ENCODE measurements around the gene SGK1. TPM values are rescaled to one million over a fixed set of nuclear protein-coding genes. Genes with fewer than 3 reads are reported as not detected.
"Not testable (repeated sequence)": the region's sequence is repeated elsewhere in the genome, so short reads cannot be mapped to it uniquely, and the experiment has no call there.

SGK1 gene
- total and polyA plus RNA-seq, 2 donors (not counting 1 experiment from before 2014, with no cell fraction given) = 37.3 to 57.8 TPM

DNA sequence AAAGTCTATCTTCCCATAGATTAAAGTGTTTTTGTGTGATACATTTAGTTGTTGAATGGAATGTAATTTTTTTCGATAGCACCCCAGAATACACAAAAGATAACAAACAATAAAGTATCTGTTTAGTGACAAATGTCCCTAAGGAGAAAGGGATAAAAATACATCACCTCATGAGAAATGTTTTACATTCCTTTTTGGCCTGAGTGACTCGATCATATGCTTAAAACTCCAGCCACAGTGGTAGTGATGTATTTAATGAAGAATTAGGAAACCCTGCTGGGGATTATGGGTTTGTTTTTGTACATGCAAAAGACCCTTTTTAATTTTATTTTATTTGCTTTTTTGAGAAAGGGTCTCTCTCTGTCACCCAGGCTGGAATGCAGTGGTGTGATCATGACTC, 4.3 kb upstream of the SGK1 start:
- Histone ChIP-seq H3K27me3 (replicated peaks in 1 of 4; ENCODE audit: control extremely low read depth in 1 of 4, control insufficient read depth in 3 of 4, insufficient read depth in 4 of 4, low read length in 3 of 4) (peaks cover 0 to 12% (median 11%) of the 10 kb centered on the region in 4 experiments), H3K79me2 (ENCODE audit: control insufficient read depth, insufficient read depth, low read length) (no peaks in the 10 kb centered on the region), H3K4me3 (ENCODE audit: control extremely low read depth in 1 of 5, extremely low read depth in 1 of 5, insufficient read depth in 1 of 5, low read depth in 2 of 5, low read length in 4 of 5) (no peak overlapping the region), H3K36me3 (replicated peaks in 1 of 2; ENCODE audit: control extremely low read depth in 1 of 2, control insufficient read depth in 1 of 2, extremely low read depth in 1 of 2, insufficient read depth in 2 of 2, low read length in 1 of 2) (no peaks in the 10 kb centered on the region), H3K4me1 (ENCODE audit: control insufficient read depth in 2 of 2, insufficient read depth in 2 of 2, low read length in 2 of 2) (peaks cover 8 to 10% of the 10 kb centered on the region in 2 donors), H3K27ac (ENCODE audit: low read length in 2 of 2) (no peak overlapping the region), H3K9ac (ENCODE audit: low read length) (no peak overlapping the region), H4K20me1 (ENCODE audit: control insufficient read depth, insufficient read depth, low read length, poor library complexity, severe bottlenecking) (no peaks in the 10 kb centered on the region), H2AFZ (ENCODE audit: insufficient read depth, low read depth, low read length, poor library complexity, severe bottlenecking) (no peak overlapping the region), H3K9me3 (ENCODE audit: control extremely low read depth in 1 of 3, control insufficient read depth in 2 of 3, insufficient read depth in 1 of 3, low read length in 2 of 3) (peaks cover 2 to 15% (median 6%) of the 10 kb centered on the region in 3 donors), H3K4me2 (replicated peaks; ENCODE audit: low read depth, low read length, poor library complexity, severe bottlenecking) (no peak overlapping the region)
- ATAC-seq (ENCODE audit: low read depth) (no peak), DNase-seq (no peak)
- H3K4me1 Mint-ChIP-seq = peaks cover 11% of the 10 kb centered on the region
- H3K9me3 Mint-ChIP-seq (ENCODE audit: insufficient read depth) = peaks cover 8% of the 10 kb centered on the region
- H3K27me3 Mint-ChIP-seq = peaks cover 19% of the 10 kb centered on the region
- TF ChIP-seq, protein P1, sequence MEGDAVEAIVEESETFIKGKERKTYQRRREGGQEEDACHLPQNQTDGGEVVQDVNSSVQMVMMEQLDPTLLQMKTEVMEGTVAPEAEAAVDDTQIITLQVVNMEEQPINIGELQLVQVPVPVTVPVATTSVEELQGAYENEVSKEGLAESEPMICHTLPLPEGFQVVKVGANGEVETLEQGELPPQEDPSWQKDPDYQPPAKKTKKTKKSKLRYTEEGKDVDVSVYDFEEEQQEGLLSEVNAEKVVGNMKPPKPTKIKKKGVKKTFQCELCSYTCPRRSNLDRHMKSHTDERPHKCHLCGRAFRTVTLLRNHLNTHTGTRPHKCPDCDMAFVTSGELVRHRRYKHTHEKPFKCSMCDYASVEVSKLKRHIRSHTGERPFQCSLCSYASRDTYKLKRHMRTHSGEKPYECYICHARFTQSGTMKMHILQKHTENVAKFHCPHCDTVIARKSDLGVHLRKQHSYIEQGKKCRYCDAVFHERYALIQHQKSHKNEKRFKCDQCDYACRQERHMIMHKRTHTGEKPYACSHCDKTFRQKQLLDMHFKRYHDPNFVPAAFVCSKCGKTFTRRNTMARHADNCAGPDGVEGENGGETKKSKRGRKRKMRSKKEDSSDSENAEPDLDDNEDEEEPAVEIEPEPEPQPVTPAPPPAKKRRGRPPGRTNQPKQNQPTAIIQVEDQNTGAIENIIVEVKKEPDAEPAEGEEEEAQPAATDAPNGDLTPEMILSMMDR (IDR thresholded peaks at IDR 0.05) = no peak
- no peak for TF ChIP-seq EZH2 (IDR thresholded peaks at IDR 0.05; ENCODE audit: borderline replicate concordance, insufficient read depth, low read depth, low read length, poor library complexity, severe bottlenecking)
- ChIA-PET CTCF (no interaction called here), POLR2A (no interaction called here)
- no peak overlapping the region for H3K4me3 Mint-ChIP-seq
- intact Hi-C loops (cut with micrococcal nuclease) = no loop called here
- H3K27ac Mint-ChIP-seq = no peak overlapping the region
- no CpG with 5 or more reads among the region's 2 CpGs for WGBS (ENCODE audit: insufficient coverage)

DNA sequence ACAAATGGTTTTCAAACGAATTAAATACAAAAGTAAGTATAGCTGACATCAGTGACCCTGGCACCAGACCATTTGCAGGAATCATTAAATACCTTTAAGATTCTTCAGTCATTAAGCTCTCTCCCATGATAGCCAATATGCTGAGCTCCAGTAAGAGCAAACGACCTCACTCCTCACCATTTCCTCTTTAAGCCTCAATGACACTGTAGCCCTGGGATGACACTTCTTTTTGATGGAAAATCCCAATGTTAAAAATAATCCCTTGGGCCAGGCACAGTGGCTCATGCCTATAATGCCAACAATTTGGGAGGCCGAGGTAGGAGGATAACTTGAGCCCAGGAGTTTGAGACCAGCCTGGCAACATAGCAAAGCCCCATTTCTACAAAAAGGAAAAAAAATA, 3.3 kb upstream of the SGK1 start:
- POLR2A ChIA-PET = no interaction called here
- Mint-ChIP-seq H3K4me1 (peaks cover 16% of the 10 kb centered on the region), H3K27me3 (peaks cover 25% of the 10 kb centered on the region), H3K9me3 (ENCODE audit: insufficient read depth) (peaks cover 8% of the 10 kb centered on the region), H3K27ac (no peak overlapping the region), H3K4me3 (no peak overlapping the region)
- no peak overlapping the region for H3K4me2 ChIP-seq (replicated peaks; ENCODE audit: low read depth, low read length, poor library complexity, severe bottlenecking)
- 90% methylated on average over 2 of the region's 3 CpGs for WGBS (ENCODE audit: insufficient coverage)
- no peaks in the 10 kb centered on the region for H3K36me3 ChIP-seq (replicated peaks in 1 of 2; ENCODE audit: control extremely low read depth in 1 of 2, control insufficient read depth in 1 of 2, extremely low read depth in 1 of 2, insufficient read depth in 2 of 2, low read length in 1 of 2)
- no peak overlapping the region for H2AFZ ChIP-seq (ENCODE audit: insufficient read depth, low read depth, low read length, poor library complexity, severe bottlenecking)
- H3K9ac ChIP-seq (ENCODE audit: low read length) = no peak overlapping the region
- peaks cover 0 to 19% (median 16%) of the 10 kb centered on the region in 4 experiments for H3K27me3 ChIP-seq (replicated peaks in 1 of 4; ENCODE audit: control extremely low read depth in 1 of 4, control insufficient read depth in 3 of 4, insufficient read depth in 4 of 4, low read length in 3 of 4)
- intact Hi-C loops (cut with micrococcal nuclease) = no loop called here
- H4K20me1 ChIP-seq (ENCODE audit: control insufficient read depth, insufficient read depth, low read length, poor library complexity, severe bottlenecking) = no peaks in the 10 kb centered on the region
- no peak for ATAC-seq (ENCODE audit: low read depth)
- peaks cover 9 to 16% of the 10 kb centered on the region in 2 donors for H3K4me1 ChIP-seq (ENCODE audit: control insufficient read depth in 2 of 2, insufficient read depth in 2 of 2, low read length in 2 of 2)
- peaks cover 2 to 15% (median 6%) of the 10 kb centered on the region in 3 donors for H3K9me3 ChIP-seq (ENCODE audit: control extremely low read depth in 1 of 3, control insufficient read depth in 2 of 3, insufficient read depth in 1 of 3, low read length in 2 of 3)
- no peak overlapping the region for H3K27ac ChIP-seq (ENCODE audit: low read length in 2 of 2)
- no peaks in the 10 kb centered on the region for H3K79me2 ChIP-seq (ENCODE audit: control insufficient read depth, insufficient read depth, low read length)
- DNase-seq = no peak
- H3K4me3 ChIP-seq (ENCODE audit: control extremely low read depth in 1 of 5, extremely low read depth in 1 of 5, insufficient read depth in 1 of 5, low read depth in 2 of 5, low read length in 4 of 5) = no peak overlapping the region
- CTCF ChIA-PET = interaction anchor here (0.6 kb wide), 1 partner anchor 156 kb away, joined by 4 read pairs; no protein-coding TSS in a partner anchor
- TF ChIP-seq, protein P1 (IDR thresholded peaks at IDR 0.05) = no peak
- no peak for TF ChIP-seq EZH2 (IDR thresholded peaks at IDR 0.05; ENCODE audit: borderline replicate concordance, insufficient read depth, low read depth, low read length, poor library complexity, severe bottlenecking)

DNA sequence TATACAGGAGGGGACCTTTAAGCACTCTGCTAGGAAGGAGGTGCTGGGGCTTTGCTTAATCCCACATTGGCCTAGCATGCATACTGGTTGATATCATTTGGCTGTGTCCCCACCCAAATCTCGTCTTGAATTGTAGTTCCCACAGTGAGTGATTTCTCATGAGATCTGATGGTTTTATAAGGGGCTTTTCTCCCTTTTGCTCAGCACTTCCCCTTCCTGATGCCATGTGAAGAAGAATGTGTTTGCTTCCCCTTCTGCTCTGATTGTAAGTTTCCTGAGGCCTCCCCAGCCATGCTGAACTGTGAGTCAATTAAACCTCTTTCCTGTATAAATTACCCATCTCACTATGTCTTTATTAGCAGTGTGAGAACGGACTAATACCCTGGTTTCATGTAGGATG, 1.8 kb upstream of the SGK1 start:
- Histone ChIP-seq H3K27me3 (replicated peaks in 1 of 4; ENCODE audit: control extremely low read depth in 1 of 4, control insufficient read depth in 3 of 4, insufficient read depth in 4 of 4, low read length in 3 of 4) (peaks cover 0 to 21% (median 17%) of the 10 kb centered on the region in 4 experiments), H3K9me3 (ENCODE audit: control extremely low read depth in 1 of 3, control insufficient read depth in 2 of 3, insufficient read depth in 1 of 3, low read length in 2 of 3) (peaks cover 0 to 11% (median 2%) of the 10 kb centered on the region in 3 donors), H3K4me1 (ENCODE audit: control insufficient read depth in 2 of 2, insufficient read depth in 2 of 2, low read length in 2 of 2) (peaks cover 9 to 16% of the 10 kb centered on the region in 2 donors)
- H3K4me3 Mint-ChIP-seq; H3K4me2 ChIP-seq (replicated peaks; ENCODE audit: low read depth, low read length, poor library complexity, severe bottlenecking); H2AFZ ChIP-seq (ENCODE audit: insufficient read depth, low read depth, low read length, poor library complexity, severe bottlenecking); DNase-seq; H3K9ac ChIP-seq (ENCODE audit: low read length); CTCF ChIA-PET; H3K9me3 Mint-ChIP-seq (ENCODE audit: insufficient read depth); H4K20me1 ChIP-seq (ENCODE audit: control insufficient read depth, insufficient read depth, low read length, poor library complexity, severe bottlenecking); H3K27ac Mint-ChIP-seq; H3K4me3 ChIP-seq (ENCODE audit: control extremely low read depth in 1 of 5, extremely low read depth in 1 of 5, insufficient read depth in 1 of 5, low read depth in 2 of 5, low read length in 4 of 5); H3K36me3 ChIP-seq (replicated peaks in 1 of 2; ENCODE audit: control extremely low read depth in 1 of 2, control insufficient read depth in 1 of 2, extremely low read depth in 1 of 2, insufficient read depth in 2 of 2, low read length in 1 of 2); ATAC-seq (ENCODE audit: low read depth); POLR2A ChIA-PET; H3K79me2 ChIP-seq (ENCODE audit: control insufficient read depth, insufficient read depth, low read length); H3K27ac ChIP-seq (ENCODE audit: low read length in 2 of 2): not testable (repeated sequence)
- Mint-ChIP-seq H3K4me1 (peaks cover 16% of the 10 kb centered on the region), H3K27me3 (peaks cover 32% of the 10 kb centered on the region)
- intact Hi-C loops (cut with micrococcal nuclease) = loop anchor here (5.0 kb wide), 1 partner anchor 142 kb away; no protein-coding TSS in a partner anchor
- WGBS (ENCODE audit: insufficient coverage) = no CpG with 5 or more reads among the region's 2 CpGs
